ENCODE results near the gene SPRYD3.

DNA sequence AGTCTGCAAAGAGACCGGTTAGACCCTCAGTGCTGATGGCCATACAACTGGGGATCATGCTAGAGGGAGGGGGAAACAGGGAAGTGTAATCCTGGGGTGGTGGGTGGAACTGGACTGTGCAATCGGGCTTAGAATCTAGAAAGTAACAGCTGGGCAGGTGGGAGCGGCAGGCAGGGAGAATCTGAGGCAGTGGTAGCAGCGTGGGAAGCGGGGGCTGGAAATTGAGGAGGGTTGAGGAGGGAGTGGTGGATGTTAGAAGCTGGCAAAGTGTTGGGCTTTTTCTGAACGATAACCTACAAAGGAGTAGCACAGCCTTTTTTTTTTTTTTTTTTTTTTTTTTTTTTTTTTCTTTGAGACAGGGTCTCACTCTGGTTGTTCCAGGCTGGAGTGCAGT lies 15.2 kb upstream of the SPRYD3 start:
- TF ChIP-seq CTCF (IDR thresholded peaks at IDR 0.05) (no peak), POLR2A (IDR thresholded peaks at IDR 0.05; ENCODE audit: low read depth) (no peak), POLR2AphosphoS5 (IDR thresholded peaks at IDR 0.05) (no peak), EP300 (IDR thresholded peaks at IDR 0.05) (no peak)

All from esophagus muscularis mucosa (tissue), 4 donors.